HG03432 (cell line): Measurements from ENCODE around the gene OBSCN.

Source experiments
- ATAC-seq: cut with Tn5 transposase; IDR thresholded peaks from one replicate; pipeline ENCODE4 v1.9.1; 2021; ENCODE audit warnings: mild to moderate bottlenecking, moderate library complexity; ENCODE audit not compliant: unreplicated experiment

OBSCN gene

DNA sequence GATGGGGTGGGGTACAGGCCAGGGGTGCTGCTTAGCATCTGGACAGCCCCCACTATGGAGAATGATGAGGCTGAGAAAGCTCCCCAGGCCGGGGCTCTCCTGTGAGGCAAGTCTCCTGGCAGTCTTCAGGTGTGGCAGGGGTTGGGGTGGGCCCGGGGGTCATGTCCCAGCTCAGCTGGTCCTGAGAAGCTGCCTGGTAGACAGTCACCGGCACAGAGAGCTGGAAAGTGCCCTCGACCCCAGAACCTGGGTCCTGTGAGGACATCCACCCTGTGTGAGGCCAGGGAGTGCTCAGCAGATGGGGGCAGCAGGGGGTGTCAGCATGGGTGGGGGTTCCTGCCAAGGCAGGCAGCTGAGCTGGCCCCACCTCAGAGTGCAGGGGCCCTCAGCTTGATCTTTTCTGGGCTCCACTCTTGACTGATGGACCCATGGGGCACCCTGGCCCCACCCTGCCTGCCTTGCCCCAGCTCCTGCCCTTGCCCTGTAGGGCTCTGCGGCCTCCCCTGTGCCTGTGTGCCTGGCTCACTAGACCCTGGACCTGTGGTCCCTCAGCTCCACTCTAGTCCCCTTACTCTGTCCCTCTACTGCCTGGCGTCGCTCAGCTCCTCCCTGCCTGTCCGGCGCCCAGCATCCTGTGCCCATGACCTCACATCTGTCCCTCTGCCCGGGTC is 36.5 kb upstream of the OBSCN start:
- ATAC-seq: no peak

DNA sequence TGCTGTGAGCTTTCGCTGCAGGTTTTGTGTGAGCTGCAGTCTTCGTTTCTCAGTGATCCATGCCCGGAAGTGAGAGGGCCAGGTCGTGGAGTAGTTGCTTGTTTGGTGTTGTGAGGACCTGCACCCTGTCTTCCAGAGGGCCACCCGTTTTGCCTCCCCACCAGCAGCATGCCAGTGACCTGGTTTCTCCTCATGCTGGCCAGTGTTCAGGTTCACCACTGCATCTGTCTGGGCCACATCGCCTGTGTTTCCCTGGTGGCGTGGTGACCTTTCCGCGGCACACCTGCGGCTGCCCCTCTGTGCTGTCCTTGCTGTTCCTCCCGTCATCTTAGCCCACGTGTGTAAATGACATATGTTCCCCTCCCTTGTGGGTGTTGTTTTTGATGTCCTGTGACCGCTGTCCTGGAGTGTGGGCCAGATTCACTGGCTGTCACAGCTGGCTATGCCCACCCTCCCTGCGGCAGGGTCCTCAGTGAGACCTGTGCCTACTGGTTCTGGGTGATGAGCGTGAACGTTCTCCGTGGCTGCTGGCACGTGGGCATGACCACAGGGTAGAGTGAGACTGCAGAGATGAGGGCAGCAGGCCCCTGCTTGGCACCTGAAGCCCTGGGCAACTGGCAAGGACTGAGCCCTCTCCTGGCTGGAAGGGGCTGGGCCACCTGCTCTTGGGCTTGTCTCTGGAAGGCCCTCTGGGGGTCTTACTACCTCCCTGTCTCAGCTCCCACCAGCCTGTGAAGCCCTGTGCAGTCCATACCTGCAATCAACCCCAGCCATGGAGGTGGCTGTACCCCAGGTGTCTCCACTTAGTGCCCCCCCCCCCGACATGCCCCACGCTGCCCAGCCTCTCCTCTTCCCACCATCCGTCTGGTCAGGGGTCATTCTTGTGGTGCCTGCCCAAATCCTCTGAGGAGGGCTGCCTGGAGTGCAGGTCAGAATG is 35.0 kb upstream of the OBSCN start:
- ATAC-seq: no peak

- ATAC-seq: peak; percentile 34
Observed at GRCh38 chr1:228173528-228174481, 34.0 kb upstream of the OBSCN start.

DNA sequence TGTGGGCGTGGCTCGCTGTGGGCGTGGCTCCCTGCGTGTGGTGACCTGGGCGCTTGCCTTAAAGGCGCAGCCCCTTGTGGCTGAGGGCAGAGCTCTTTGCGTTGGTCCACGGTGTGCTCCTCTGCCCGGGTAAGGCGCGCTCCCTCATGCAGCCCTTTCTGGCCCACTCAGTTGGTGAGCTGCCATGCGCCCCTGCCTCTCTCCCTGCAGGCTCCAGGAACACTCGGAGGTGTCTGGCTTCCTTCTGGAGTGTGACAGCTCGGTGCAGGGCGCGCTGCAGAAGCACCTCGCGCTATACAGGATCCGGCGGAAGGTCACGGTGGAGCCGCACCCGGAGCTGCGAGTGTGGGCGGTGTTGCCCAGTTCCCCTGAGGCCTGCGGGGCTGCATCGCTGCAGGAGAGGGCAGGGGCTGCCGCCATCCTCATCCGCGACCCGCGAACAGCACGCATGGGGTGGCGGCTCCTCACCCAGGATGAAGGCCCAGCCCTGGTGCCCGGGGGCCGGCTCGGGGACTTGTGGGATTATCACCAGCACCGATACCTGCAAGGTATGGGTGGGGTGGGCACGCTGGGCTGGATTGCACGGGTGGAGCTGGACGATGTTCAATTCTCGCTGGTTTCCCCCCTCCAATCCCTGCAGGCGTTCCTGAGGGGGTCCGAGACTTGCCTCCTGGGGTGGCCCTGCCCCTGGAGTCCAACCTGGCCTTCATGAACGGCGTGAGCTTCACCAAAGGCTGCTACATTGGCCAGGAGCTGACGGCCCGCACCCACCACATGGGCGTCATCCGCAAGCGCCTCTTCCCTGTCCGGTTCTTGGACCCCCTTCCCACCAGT is 33.1 kb upstream of the OBSCN start:
- no peak for ATAC-seq

DNA sequence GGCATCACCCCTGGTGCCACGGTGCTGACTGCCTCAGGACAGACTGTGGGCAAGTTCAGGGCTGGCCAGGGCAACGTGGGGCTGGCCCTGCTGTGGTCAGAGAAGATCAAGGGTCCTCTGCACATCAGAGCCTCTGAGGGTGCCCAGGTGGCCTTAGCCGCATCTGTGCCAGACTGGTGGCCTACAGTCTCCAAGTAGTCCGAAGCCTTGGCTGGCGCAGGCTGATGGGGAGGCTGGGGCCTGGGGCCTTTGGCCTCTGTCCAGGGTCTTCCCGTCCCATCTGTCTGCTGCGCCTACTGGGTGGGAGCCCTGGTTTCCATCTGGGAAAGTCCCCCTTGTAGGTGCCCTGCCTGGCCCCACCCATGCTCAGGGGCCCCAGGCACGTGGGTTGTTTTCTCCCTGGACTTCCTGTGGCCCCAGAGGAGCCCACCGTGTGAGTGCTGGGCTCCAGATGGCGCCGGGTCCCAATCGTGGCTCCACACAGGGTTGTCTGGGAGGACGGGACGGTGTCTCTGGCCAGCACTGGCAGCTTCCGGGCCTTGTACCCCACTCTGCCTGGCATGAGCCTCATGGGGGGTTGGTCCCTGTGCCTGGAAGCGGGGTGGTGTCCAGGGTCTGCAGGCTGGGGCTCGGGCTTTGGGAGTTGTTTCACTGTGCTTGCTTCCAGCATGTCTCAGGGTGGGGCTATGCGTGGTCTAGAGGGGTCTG is 32.4 kb upstream of the OBSCN start:
- no peak for ATAC-seq

- ATAC-seq: no peak
Observed at GRCh38 chr1:228176024-228176395, 31.8 kb upstream of the OBSCN start.

GRCh38 chr1:228176461-228177182 is 31.2 kb upstream of the OBSCN start:
- ATAC-seq: no peak

- ATAC-seq: no peak
Observed at GRCh38 chr1:228177183-228177475, 30.7 kb upstream of the OBSCN start.

GRCh38 chr1:228177721-228178710 is 29.8 kb upstream of the OBSCN start:
- ATAC-seq: no peak

- ATAC-seq: no peak
Observed at GRCh38 chr1:228178737-228179684, 28.8 kb upstream of the OBSCN start.

GRCh38 chr1:228180271-228180958 is 27.4 kb upstream of the OBSCN start:
- no peak for ATAC-seq

GRCh38 chr1:228180959-228181644 is 26.7 kb upstream of the OBSCN start:
- ATAC-seq: no peak

- ATAC-seq: no peak
Observed at GRCh38 chr1:228181645-228182034, 26.2 kb upstream of the OBSCN start.

- ATAC-seq: no peak
Observed at GRCh38 chr1:228182296-228183030, 25.4 kb upstream of the OBSCN start.

- no peak for ATAC-seq
Observed at GRCh38 chr1:228184152-228184551, 23.7 kb upstream of the OBSCN start.
